HG03469 (cell line): Measurements from ENCODE around the gene RARRES1.
A peak's percentile ranks its signal among the peaks of the same experiment; 100 is the strongest.

ENCODE experiments used
- ATAC-seq: cut with Tn5 transposase; IDR thresholded peaks from one replicate; pipeline ENCODE4 v1.9.1; 2021; ENCODE audit warnings: mild to moderate bottlenecking, moderate library complexity, moderate number of reproducible peaks; ENCODE audit not compliant: unreplicated experiment

RARRES1 gene

GRCh38 chr3:158737410-158737809, 5.2 kb upstream of the RARRES1 start:
- no peak for ATAC-seq

- no peak for ATAC-seq
Measured at GRCh38 chr3:158735296-158736033, 3.2 kb upstream of the RARRES1 start.

GRCh38 chr3:158733656-158734055, 1.4 kb upstream of the RARRES1 start:
- ATAC-seq: no peak

- no peak for ATAC-seq
Measured at GRCh38 chr3:158732856-158733200, 571 bp upstream of the RARRES1 start.

- no peak for ATAC-seq
Measured at GRCh38 chr3:158731486-158731885, 771 bp downstream of the RARRES1 start.

GRCh38 chr3:158728851-158729250, 3.4 kb downstream of the RARRES1 start:
- ATAC-seq: no peak

- no peak for ATAC-seq
Measured at GRCh38 chr3:158728061-158728377, 4.2 kb downstream of the RARRES1 start.

GRCh38 chr3:158727206-158728060, 4.8 kb downstream of the RARRES1 start:
- peak; percentile 47 for ATAC-seq

GRCh38 chr3:158725348-158726011, 6.8 kb downstream of the RARRES1 start:
- no peak for ATAC-seq

GRCh38 chr3:158723991-158724390, 8.3 kb downstream of the RARRES1 start:
- no peak for ATAC-seq

GRCh38 chr3:158722108-158722507, 10.1 kb downstream of the RARRES1 start:
- ATAC-seq: no peak

GRCh38 chr3:158718490-158719170, 13.6 kb downstream of the RARRES1 start:
- ATAC-seq: no peak

- no peak for ATAC-seq
Measured at GRCh38 chr3:158717576-158717975, 14.7 kb downstream of the RARRES1 start.

GRCh38 chr3:158713094-158713499, 19.2 kb downstream of the RARRES1 start:
- ATAC-seq: no peak

GRCh38 chr3:158712443-158712842, 19.8 kb downstream of the RARRES1 start:
- ATAC-seq: no peak

- ATAC-seq: no peak
Measured at GRCh38 chr3:158711886-158712285, 20.4 kb downstream of the RARRES1 start.

- no peak for ATAC-seq
Measured at GRCh38 chr3:158710601-158711000, 21.7 kb downstream of the RARRES1 start.

GRCh38 chr3:158709666-158710083, 22.6 kb downstream of the RARRES1 start:
- no peak for ATAC-seq

- ATAC-seq: no peak
Measured at GRCh38 chr3:158703566-158703965, 28.7 kb downstream of the RARRES1 start.

- ATAC-seq: no peak
Measured at GRCh38 chr3:158702815-158703481, 29.3 kb downstream of the RARRES1 start.
